Activated CD4-positive, alpha-beta T cell treated with anti-CD3 and anti-CD28 coated beads, Interleukin-2, amount 50 U/mL, for 1 hour (primary cell): ENCODE data around the gene DYNLL2.
"Not testable (repeated sequence)": the region's sequence is repeated elsewhere in the genome, so short reads cannot be mapped to it uniquely, and the experiment has no call there.

Source experiments
- DNase-seq: peaks from one replicate; pipeline ENCODE4 v3.0.0-alpha.2; 2020

DYNLL2 gene

GRCh38 chr17:58107306-58107705 is 24.1 kb downstream of the DYNLL2 start:
- no peak for DNase-seq

GRCh38 chr17:58109197-58109596 is 26.0 kb downstream of the DYNLL2 start:
- DNase-seq = no peak

GRCh38 chr17:58110012-58110411 is 26.8 kb downstream of the DYNLL2 start:
- no peak for DNase-seq

GRCh38 chr17:58111676-58112075 is 28.5 kb downstream of the DYNLL2 start:
- DNase-seq = no peak

- peak; percentile 87 for DNase-seq
These were observed 29.9 kb downstream of the DYNLL2 start for GRCh38 chr17:58112970-58113631.

- DNase-seq = no peak
These were observed 30.7 kb downstream of the DYNLL2 start for GRCh38 chr17:58113947-58114346.

- DNase-seq = no peak
These were observed 34.2 kb downstream of the DYNLL2 start for GRCh38 chr17:58117382-58117781.

GRCh38 chr17:58119491-58119890 is 36.3 kb downstream of the DYNLL2 start:
- DNase-seq = no peak

- DNase-seq = peak; percentile 46
These were observed 37.1 kb downstream of the DYNLL2 start for GRCh38 chr17:58120195-58120822.

- peak; percentile 34 for DNase-seq
These were observed 38.7 kb downstream of the DYNLL2 start for GRCh38 chr17:58121925-58122324.

- no peak for DNase-seq
These were observed 44.6 kb downstream of the DYNLL2 start for GRCh38 chr17:58127846-58128245.

GRCh38 chr17:58132697-58133096 is 49.5 kb downstream of the DYNLL2 start:
- not testable (repeated sequence) for DNase-seq

- DNase-seq = no peak
These were observed 53.6 kb downstream of the DYNLL2 start for GRCh38 chr17:58136669-58137279.

- no peak for DNase-seq
These were observed 58.3 kb downstream of the DYNLL2 start for GRCh38 chr17:58141505-58141904.

GRCh38 chr17:58143335-58143734 is 60.1 kb downstream of the DYNLL2 start:
- DNase-seq = not testable (repeated sequence)

- no peak for DNase-seq
These were observed 61.6 kb downstream of the DYNLL2 start for GRCh38 chr17:58144801-58145200.
